GM18861 (cell line): ENCODE measurements around the gene SEMA5A.

Source experiments
- ATAC-seq: cut with Tn5 transposase; IDR thresholded peaks from one replicate; pipeline ENCODE4 v1.9.1; 2021; ENCODE audit not compliant: unreplicated experiment

SEMA5A gene

DNA sequence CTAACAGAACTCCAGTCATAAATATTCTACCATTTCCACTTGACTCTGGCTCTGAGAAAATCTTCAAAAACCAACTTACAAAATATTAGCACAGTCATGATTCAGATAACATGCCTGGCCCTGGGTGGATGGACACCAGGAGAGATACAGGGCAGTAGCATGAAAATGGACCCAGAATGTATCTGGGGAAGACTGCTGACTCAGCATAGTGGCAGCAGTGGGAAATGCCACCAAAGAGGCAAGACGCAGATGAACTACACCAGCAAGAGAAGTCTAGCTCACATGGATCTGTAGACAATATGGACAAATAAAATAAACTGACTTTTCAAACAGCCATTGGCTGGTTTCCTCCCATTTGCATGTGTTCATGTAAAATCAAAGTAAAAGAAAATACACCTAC, 359.8 kb downstream of the SEMA5A start:
- no peak for ATAC-seq

- ATAC-seq: no peak
Observed at GRCh38 chr5:9183992-9184391, 361.9 kb downstream of the SEMA5A start.

DNA sequence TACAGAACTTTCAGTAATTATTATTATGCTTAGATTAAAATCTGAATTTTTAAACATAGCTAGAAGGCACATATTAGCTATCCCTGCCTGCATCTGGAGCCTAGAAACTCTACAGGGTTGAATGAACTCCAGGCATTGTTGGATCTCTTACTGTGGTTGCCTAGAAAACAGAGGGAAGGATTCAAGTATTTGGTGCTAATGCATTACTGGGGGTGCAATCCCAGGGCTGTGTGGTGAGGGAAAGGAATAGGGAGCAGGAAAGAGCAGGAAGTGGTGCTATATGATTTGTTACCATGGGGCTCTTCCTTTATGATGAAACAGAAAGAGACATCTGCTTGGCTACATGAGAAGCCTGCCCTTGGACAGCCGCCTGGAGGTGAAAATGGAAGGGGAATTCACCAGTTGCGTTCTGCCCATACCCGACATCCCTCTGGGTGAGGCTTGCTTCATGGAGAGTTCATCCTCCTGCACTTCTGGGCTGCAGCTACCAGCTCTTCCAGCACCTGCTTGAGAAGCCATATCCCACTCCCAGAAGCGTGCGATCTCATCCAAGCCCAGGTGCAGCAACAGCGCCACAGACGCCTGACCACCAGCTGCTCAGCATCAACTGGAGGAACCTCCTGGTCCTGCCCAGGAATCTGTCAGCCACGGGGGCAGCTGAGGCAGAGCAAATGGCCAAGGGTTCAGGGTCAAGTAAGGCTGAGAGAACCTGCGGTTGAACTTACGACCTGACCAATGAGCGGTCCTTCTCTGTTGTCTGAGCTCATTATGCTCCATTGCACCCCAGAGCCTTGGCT, 362.8 kb downstream of the SEMA5A start:
- no peak for ATAC-seq

DNA sequence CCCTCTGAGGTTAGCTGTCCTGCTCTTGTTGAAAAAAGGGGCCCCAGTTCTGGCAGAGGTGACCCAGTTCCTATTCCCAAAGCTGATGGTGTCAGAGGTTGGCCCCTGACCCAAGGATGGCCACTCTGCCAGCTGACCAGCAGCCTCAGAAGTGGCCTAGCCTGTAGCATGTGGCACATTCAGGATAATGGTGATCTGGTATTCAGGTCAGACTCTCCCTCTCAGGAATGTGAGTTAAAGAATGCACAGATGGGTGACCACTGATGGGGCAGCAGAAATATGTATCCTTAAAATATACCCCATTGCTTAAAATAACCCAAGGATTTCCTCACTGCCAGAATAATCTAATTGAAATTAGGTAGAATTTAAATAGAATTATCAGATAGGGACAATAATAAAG, 369.2 kb downstream of the SEMA5A start:
- no peak for ATAC-seq

GRCh38 chr5:9174446-9174845, 371.4 kb downstream of the SEMA5A start:
- ATAC-seq: no peak

- ATAC-seq: no peak
Observed at GRCh38 chr5:9173281-9174048, 372.4 kb downstream of the SEMA5A start.

GRCh38 chr5:9170026-9170425, 375.8 kb downstream of the SEMA5A start:
- ATAC-seq: no peak

DNA sequence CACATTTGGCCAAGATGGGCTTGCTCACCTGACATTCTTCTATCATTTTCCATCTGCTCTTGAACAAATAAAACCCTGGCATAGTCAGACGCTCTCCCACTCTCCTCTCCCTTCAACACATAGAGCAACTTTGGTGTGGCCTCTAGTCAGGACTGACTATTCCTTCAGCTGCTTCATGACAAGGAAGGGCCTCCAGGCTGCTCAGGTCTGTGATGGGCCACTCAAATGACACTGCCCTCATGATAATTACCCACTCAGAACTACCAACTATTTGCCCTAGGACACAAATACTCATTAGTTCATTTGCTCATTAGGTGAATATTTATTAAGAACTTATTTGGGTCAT, 376.3 kb downstream of the SEMA5A start:
- no peak for ATAC-seq

DNA sequence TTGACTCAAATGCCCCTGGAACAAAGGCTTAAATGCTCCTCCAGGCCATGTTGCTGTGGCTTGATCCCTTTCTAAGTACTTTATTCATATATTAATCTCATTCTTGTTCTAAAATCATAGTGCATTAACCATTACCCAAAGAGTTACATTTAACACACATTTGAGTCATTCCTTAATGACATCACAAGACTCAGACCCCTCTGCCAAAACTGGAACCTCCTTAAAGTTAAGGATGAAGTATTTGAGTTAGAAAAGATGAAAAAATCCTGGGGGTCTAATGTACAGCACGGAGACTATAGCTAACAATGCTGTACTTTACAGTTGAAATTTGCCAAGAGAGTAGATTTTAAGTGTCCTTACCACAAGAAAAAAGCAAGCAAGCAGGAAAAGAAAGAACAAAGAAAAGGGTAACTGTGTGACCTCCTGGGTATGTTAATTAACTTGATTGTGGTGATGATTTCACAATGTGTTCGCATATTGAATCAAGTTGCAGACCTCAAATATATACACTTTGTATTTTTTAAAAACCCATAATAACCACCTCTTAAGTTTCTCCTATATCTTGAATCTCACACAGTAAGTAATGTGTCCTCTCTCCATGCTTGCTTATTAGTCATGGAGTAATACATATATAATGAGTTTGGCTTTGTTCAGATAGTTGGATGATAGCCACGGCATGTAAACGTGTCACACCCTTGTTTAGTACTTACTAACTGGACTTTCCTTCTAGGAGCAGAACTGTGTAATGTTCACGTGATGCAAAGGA, 376.9 kb downstream of the SEMA5A start:
- no peak for ATAC-seq

DNA sequence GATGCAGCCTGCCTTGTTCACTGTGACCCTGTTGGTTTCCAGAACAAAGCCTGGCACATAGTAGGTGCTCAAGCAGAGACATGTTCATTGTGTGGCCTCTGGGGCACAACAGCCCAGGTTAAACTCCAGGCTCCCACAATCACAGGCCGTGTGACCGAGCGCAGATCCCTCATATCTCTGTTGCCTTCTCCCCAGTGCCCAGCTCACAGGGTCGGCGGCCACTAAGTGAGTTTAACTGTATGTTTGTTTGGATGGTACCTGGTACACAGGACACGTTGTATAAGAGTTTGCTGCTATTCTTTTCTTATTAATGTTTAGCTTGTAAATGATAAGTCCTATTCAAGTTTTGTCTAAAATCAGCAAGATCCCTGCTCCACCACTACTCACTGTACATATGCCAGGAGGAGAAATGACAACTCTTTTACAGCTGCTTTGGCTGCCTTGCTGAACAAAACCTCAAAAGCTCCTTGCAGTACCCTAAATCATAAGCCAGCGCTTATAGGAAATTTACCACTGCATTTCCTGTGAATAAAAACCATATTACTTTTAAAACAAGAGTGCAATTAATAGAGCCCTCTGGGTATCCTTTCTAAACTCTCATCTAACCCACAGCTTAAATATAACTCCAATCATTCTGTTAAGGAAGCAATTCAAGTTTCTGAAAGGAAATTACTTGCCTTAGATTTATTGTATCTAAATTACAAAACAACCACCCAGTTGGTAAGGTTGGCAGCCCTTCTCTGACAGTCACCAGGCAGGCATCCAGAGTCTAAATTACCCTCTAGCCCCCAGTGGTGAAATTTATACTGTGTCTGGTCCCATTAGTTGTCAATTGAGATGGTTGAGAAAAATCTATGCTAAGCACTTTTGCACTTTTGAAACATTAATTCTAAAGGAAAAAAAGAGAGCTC, 379.4 kb downstream of the SEMA5A start:
- no peak for ATAC-seq

DNA sequence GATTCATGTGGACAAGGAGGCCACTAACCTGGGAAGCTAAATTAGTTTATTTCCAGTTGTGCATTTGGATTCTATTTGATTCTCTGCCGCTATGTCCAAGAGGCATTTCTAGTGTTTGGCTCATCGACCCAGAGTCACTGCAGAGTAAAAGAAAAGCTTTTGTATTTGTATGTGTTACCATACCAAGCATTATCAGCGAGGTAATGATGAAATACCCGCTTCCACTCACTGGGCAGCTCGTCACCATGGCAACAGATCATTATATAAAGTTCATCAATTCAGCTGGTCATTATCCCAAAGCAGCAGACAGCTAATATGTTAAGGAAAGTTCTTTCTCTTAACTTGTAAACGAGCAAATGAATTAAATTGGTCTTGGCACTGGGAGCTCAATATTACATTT, 380.3 kb downstream of the SEMA5A start:
- ATAC-seq: no peak

DNA sequence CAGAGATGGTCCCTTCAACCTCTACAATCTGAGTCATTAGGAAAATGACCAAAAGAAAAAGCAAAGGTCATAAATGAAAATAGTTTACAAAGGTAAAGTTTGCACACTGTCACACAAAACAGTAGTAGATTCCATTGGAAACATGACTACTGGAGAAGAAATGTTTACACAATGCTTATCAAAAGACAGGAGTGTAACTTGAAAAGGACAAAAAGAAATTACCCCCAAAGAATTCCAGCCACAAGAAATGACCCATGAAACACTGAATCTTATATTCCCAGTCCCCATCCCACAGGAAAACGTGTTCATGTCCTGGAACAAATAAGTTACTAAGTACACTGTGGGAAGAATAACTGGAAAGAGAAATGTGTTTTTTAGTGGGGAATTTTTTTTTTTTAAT, 385.1 kb downstream of the SEMA5A start:
- no peak for ATAC-seq

GRCh38 chr5:9157811-9158210, 388.1 kb downstream of the SEMA5A start:
- no peak for ATAC-seq

GRCh38 chr5:9157020-9157419, 388.9 kb downstream of the SEMA5A start:
- ATAC-seq: no peak

DNA sequence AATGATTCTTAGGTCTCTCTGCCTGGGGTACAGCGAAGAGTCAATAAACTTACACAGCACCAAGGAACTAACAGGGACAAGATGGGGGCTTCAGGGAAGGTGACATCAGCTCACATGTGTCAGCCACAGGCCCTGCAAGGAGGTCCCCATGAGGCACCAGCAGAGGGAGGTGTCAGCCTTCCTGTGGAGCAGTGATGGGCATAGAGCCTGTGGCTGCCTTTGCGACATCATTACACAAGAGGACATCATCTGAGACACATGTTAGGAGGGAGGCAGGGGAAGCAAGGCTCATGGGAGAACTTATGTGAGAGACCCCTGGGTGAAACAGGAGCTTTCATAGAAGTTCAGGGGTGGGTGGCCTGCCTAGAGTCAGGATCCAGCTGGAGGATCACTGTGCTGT, 389.6 kb downstream of the SEMA5A start:
- ATAC-seq: no peak

GRCh38 chr5:9151684-9152427, 394.0 kb downstream of the SEMA5A start:
- no peak for ATAC-seq

- ATAC-seq: no peak
Observed at GRCh38 chr5:9149988-9150387, 395.9 kb downstream of the SEMA5A start.

DNA sequence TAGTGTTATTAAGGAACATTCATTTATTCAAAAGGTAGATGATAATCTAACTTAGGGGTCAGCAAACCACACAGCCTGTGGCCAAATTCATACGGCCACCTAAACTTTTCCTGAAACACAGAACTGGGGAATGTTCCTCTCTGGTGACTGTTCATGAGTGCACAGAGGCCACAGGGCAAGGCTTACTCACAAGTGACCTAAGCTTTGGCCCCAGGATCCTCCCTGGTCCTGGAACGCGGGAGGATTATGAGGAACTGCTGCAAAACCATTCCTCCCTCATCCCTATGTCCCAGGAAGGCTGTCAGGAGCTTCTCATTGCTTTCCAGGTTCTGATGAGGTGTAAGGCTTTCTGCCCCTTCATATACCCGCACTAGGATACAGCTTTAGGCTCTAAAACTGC, 397.6 kb downstream of the SEMA5A start:
- ATAC-seq: no peak

- no peak for ATAC-seq
Observed at GRCh38 chr5:9140711-9141110, 405.2 kb downstream of the SEMA5A start.

GRCh38 chr5:9140202-9140601, 405.7 kb downstream of the SEMA5A start:
- no peak for ATAC-seq
